ENCODE results near the gene UBE2D3. TPM values are rescaled to one million over a fixed set of nuclear protein-coding genes. Genes with fewer than 3 reads are reported as not detected.
"Not testable (repeated sequence)": the region's sequence is repeated elsewhere in the genome, so short reads cannot be mapped to it uniquely, and the experiment has no call there.

UBE2D3 gene
- total RNA-seq, 1 experiment from 2014 or later, result 701 TPM

DNA sequence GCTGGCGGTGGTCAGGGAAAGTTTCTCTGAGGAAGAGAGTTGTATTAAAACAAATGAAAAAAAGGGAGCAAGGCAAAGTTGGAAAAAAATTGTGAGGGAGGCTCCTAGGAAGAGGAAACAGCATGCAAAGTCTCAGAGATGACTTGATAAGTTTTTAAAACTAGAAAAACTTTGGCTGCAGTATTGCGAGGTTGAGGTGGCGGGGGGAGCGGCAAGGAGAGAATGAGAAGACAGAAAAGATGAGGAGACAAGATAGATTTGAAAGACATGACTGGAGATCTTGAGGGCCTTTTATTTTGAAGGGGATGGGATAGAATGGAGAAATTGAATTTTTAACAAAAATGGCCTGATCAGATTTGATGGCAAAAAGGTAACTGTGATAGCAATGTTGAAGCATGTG, 4.8 kb upstream of the UBE2D3 start:
- DNase-seq (ENCODE audit: low read depth), result no peak

DNA sequence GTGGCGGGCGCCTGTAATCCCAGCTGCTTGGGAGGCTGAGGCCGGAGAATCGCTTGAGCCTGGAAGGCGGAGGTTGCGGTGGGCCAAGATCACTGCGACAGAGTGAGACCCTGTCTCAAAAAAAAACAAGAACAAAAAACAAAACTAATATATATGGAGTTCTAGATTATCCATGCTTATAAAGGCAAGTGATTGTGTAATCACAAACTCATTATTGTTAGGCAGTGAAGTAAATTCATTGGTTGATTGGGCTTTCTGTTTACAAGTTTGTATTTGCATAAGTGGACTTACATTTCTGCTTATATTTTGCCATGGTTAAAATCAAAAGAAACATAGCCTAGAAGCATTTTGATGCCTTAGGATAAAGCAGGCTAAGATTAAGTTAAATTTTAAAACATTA, 2.5 kb upstream of the UBE2D3 start:
- DNase-seq (ENCODE audit: low read depth), result no peak

DNA sequence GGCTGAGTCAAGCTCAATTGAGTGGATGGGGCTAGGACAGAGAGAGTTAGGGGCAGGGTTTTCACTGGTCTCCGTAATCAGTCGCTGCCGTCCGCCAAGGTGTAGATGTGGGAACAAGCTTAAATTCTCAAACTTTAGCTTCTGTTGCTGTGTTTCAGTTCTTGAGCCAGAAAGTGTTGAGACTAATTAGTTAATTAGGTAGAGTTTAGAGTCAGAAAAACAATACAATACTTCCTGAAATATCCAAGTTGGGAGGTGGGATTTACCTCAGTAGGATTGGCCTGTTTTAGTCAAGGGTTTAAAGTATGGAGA, 1.1 kb upstream of the UBE2D3 start:
- DNase-seq (ENCODE audit: low read depth), result no peak

DNA sequence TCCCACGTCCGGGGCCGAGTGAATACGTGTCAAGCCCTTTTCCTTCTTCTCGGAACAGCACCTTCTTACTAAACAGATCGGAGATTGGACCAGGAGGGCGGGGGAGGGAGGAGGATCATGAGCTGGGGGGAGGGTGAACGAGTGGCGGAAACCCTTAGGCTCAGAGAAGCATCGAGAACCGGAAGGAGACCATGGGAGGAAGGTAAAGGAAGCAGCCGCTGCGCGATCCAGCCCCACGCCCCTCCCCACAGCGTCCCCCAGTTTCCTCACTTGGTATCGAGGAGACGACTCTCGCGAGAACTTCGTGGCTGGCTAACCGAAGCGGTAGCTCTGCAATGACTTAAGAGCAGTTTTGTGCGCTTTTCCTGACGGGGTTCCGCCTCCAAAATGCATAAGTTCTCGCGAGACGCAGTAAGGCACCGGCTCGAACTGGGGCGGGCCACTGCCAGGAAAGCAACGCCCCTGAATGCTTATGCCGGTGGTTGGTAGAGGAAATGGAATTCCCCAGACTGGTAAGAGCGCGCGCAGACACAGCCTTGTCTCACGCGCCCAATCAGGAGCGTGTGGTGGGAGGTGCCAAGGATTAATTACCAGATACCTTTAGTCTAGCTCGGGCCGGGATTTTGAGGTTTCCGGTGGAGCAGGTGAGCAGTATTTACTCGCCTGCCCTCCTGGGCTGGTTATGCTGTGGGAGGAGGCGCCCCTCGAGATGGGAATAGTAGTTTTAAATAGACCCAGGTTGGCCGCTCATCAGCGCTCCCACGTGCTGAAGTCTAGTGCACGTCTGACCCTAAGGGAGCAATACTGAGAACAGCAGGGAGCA, 534 bp upstream of the UBE2D3 start:
- peak; percentile 100 for DNase-seq (ENCODE audit: low read depth)

DNA sequence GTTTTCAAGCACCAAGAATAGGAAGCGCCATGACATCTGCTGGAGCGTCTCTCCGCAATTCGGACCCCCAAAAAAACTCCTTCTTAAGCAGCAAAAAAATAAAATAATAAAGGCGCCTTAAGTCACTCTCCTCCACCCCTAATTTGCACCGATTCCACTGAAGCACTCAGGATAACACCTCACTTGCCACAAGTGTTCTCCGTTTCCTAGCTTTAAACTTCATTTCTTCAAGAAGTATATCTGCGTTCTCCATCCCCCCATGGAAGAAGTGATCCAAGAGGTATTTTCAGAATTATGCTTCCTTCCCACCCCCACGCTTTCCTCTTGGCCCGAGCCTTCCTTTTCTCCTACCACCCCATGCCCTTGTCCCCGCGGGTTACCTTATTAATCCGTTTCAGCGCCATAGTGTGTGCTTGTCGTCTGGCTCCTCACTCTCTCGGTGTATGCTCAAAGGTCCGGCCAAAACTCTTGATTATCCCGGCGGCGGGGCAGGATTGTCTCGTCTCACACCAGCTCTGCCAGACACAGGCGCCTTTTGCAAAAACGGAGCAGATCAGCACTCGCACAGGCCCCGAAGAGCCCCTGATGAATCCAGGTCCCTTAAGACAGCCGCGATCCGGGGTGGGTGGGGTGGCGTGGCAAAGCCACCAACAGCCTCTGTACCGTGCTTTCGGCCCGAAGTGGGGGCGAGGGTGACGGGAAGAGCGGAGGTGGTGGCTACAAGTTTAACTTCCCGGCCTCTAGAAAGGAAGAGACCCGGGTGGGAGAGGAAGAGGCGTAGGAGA, 1.1 kb downstream of the UBE2D3 start:
- no peak for DNase-seq (ENCODE audit: low read depth)

DNA sequence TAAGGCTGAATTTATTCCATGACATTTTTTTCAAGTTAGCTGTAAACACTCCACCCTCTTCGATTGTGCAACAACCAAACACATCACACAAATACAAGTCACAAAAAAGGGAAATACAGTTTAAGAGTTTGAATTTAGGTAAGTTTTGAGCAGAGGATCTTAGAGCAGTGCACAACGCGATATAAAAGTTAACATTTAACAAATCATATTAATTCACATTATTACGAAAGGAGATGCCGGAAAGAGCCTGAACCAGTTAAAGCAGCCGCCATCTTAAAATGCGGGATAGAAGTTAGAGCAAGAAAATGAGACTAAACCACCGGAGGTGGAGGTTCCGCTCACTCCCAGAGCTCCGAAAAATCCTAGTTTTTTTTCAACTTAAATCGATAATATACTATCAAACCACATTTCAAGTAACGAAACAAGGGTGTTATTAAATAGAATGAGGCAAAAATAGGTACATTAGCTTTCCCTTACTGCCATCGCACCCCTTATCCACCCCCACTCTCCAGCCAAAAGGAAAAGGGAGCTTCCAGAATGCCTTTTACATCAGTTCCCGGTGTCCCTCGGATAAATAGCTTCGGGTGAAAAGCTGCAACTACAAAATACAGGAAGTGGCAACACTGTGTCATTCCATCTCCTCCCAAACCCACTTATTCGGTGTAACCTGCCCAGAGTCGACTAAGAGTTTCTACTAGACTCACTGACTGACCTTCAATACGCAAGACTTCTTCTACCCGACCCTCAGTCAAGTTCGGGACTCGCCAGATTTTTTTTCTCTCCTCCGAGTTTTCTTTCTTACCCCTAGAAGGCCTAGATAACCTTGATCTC, 1.9 kb downstream of the UBE2D3 start:
- DNase-seq (ENCODE audit: low read depth), result peak; percentile 77

DNA sequence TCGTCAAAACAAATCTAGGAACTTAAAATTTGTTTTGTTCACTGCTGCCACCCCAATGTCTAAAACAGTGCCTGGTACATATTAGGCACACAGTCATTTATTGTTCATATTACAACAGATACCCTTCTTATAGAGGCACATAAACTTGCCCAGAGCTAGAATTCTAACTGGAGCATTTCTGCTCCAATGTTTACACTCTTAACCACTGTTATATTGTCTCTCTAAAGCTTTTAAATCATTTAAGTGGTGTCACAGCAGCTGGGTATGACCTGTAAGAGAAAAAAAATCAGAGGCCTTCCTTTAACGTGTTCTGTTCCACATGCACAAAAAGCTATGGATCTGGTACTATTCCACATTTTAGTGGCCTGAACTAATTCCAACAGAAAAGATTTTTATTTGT, 3.0 kb downstream of the UBE2D3 start:
- DNase-seq (ENCODE audit: low read depth), result no peak

DNA sequence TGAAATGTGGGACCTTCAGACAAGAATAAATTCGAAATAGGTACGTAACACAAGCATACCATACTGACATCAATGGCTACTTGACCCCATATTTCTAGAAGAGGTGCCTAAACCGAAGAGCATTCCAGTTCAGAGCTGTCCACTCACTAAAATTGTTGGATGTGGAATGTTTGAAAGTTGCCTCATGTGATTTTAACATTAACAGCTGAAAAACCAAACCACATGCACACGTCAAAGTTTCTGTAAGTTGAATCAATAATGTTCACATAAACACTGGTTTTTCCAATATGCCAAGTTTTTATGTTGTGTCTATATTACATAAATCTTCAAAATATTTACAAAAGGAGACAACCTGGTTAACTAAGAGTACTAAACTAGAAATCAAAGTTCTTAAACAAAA, 3.5 kb downstream of the UBE2D3 start:
- no peak for DNase-seq (ENCODE audit: low read depth)

DNA sequence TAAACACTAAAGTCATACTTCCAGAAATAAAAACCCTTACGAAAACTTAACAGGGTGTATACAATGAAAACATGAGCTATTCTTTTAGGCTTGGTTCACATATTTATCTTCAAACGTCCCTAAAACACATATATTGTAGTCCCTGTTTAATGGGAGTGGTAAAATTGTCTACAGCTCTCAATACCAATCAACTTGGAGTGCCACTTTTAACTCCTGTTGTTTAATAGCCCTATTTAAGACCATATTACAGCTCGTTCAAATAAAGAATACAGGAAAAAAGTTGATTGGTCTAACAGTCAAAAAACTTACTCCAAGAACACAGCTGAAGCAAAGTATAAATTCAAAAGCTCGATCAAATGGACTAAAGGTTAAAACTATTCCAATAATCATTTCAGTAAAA, 3.9 kb downstream of the UBE2D3 start:
- no peak for DNase-seq (ENCODE audit: low read depth)

DNA sequence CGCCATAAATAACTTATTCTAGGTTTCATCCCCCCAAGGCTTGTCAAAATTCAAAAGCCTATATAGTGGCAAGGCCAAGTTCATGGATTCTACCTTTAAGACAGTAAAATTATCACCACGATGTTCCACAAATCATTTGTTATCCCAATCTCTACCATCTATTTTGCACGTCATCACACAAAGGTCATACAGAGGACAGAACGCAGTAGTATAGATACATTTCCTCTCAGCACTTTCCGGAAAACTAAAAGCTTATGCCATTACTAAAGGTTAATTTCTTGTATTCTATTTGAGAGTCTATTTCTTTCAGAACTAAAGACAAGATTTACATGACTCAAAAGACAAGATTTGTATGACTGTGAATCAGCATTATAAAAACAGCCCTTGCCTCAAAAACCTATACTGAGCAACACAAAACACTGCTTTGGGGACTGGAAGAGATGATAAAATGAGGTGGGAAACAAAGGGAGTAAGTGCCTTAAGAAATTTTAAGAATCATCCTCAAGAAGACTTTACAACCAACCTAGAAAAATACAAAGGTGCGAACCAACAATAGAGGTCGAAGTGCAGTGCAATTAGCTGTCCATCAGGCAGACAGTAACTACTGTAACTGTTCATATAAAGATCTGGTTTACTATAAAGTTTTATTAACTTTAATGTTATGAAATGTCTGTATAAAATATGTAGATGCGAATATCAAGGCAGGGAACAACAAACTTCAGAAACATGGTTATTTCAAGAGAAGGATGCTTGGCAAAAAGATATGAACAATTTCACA, 7.6 kb downstream of the UBE2D3 start:
- no peak for DNase-seq (ENCODE audit: low read depth)

DNA sequence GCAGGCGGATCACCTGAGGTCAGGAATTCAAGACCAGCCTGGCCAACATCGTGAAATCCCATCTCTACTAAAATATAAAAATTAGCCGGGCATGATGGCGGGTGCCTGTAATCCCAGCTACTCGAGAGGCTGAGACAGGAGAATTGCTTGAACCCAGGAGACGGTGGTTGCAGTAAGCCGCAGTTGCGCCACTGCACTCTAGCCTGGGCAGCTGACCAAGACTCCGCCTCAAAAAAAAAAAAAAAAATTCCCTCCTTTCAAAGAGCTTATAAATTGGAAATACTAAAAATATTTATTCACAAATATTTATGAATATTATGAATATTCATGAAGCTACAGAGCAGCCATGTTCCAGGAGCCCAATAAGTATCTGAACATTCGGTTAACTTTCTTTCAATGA, 8.3 kb downstream of the UBE2D3 start:
- not testable (repeated sequence) for DNase-seq (ENCODE audit: low read depth)

DNA sequence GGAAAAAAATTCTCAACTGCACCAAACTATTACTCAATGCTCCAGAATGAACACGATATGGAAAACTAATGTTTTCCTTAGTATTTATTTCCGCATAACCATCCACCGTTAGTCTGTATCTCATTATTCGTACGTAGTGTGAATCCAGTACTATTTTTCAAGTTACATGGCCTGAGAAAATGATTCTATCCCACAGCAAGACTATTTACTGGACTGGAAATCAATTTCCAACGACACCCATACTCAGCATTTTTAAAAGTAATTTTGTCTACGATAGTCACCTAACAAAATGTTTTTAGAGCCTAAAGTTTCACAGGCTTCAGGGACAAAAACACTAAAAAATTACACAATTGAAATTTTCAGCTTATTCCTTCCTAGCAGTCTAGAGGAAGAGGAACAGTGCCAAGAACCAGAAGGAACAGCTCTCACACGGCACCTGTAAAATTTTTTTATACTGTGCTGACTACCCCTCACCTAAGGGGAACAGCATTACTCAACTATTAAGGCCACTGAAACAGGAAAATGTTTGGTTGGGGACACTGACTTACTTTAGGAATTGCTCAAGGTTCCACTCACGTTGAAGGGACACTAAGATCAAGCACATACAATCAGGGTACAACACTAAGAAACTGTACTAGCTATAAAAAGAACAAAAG, 9.6 kb downstream of the UBE2D3 start:
- no peak for DNase-seq (ENCODE audit: low read depth)

DNA sequence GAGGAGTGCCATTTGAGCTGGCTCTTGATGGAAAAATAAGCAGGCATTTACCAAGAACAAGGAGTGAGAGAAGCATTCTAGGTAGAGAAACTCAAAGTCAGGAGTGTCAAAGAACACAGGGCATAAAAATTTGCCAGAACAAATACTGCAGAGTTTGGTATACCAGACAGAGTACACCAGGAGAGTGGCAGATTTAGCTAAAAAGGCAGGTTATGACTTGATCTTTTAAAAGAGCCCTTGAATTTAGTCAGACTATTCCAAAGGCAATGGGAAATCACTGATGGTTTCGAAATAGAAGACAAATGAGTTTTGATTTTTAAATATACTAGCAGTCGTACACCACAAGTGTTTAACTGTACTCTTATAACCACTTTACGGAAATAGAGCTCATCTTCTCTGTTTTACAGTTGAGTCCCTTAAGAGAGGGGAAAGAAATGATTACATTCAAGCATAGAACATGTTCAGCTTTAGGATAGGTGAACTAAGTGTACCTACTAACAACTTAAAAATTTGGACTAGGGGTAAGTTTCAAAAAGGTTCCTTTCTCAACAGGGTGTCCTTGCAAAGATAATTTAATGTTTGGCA, 10.2 kb downstream of the UBE2D3 start:
- no peak for DNase-seq (ENCODE audit: low read depth)

DNA sequence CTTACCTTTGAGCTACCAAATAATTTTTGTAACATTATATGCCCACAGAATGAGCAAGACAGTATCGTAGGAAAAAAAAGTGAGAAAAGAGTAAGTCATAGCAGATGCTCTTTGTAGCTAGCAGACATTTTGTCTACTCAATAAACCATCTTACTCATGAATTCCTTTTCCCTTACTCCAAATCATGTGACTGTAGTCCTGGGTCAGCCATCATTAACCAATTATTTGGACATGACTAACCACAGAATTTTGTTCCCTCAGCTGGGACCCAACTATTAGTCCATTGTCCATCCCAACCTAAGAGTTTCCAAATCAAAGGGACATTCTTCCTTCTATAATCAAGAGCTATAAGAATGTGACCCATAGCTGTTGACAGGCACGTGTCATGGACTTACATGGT, 11.4 kb downstream of the UBE2D3 start:
- peak; percentile 89 for DNase-seq (ENCODE audit: low read depth)

DNA sequence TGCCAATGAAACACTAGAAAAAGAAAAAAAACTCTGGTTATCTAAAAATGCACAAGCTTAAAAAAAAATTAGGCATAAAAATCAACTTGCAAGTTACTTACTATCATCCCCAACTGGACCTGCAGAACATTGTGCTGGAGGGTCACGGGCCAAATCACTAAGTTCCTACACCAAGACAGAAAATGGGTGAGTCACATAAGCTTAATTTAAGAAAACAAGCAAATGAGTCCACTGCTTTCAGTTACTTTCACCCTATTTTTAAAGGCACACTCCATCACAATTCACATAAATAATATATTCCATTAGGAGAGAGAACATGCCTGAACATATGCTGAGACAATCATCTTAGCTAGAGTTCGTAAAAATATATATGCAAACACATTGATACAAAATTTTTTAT, 17.7 kb downstream of the UBE2D3 start:
- no peak for DNase-seq (ENCODE audit: low read depth)

DNA sequence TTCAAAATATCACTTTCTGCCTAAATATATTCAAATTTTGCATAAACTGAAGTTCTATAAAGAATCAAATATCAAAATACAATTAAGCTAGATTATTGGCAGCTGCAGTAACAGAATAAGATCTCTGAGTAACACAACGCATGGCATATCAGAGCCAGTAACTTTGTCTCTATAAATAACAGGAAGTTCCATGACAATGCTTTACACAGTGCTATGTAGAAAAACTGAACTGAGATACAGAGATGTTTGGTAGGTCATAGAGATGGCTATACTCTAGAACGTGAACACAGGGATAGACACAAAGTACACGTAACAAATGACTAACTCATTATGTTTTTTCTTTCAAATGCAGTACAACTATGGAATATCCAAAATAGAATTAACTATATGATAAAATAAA, 18.2 kb downstream of the UBE2D3 start:
- no peak for DNase-seq (ENCODE audit: low read depth)

DNA sequence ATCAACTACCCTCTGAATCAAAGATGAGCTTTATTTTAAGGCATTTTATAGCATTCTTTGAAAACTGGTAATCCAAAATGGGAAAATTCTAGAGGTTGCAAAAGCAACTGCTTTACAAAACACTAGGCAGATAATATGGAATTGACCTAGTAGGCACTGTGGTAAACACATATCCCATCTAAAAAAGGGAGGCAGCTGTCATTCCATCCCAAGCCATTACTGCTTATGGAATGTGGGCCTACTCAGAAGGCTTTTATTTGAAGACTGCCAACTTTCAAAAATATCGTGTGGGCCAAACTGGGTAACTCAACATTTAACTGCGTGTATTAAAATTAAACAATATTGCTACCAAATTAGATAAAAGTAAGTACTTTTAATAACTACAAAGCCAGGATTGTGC, 19.3 kb downstream of the UBE2D3 start:
- no peak for DNase-seq (ENCODE audit: low read depth)

DNA sequence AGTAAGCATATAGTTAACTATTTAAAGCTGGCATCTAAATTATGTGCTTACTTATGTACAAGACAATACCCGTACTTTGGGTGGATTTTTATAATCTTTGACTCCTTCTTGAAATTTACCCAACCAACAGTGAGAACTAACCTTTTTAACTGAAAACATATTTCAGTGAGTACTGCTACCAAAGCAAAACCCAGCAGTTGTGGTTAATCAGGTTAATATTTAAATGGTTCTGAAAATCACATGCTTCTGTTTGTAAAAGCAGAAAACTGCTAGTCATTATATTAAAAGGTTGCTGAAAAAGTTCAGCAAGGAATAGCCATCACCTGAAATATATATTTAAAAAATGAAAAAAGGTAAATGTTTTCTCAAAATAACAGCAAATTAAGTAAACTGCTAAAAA, 20.0 kb downstream of the UBE2D3 start:
- DNase-seq (ENCODE audit: low read depth), result no peak

DNA sequence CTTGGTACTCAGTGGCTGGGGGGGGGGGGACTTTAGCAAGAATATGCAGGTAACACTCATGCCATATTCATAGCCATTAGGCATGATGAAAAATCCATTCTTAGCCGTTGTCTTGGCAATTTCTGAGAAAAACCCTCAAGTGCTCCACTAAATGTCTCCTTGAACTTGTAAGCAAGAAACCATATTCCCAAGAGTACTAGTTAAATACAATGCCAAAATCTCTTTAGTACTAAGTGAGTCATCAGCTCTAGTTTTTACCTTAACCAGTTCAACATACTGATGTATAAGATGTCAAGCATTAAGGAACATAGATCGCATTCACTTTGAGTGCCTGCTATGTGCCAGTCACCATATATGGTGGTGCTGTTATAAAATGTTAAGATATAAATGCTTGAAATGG, 27.5 kb downstream of the UBE2D3 start:
- no peak for DNase-seq (ENCODE audit: low read depth)

DNA sequence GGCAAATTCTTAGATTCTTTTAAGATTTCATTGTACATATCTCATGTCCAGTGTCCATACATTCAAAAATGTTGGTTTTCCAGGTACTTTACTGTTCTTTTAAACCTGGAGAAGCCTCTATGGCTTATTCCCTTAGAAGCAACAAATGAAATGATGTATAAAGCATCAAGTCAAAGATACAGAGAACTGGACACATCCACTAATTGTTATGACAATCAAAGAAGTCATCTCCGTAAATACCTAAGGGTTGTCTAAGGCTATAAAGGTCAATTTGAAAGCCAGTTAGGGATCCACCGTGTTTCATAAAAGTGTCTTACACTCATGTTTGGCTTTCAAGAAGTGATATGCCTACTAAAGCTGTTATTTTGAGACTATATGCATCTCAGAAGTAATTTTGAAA, 32.4 kb downstream of the UBE2D3 start:
- DNase-seq (ENCODE audit: low read depth), result no peak

All from HT1080 (cell line).